OCI-LY3 (cell line): ENCODE results near the gene NPC1L1.

ENCODE experiments used
- H2AFZ ChIP-seq: fragments of 200-600, 300-600 bp; shearing (Covaris generic); 2 replicates; pipeline ENCODE4 v1.6.0; 2014; ENCODE audit warnings: antibody characterized with exemption, low read depth, low read length
- H3K27ac ChIP-seq: fragments of 200-600, 300-600 bp; sonication (generic); 2 replicates; pipeline ENCODE4 v1.5.1; 2014; ENCODE audit warnings: mild to moderate bottlenecking, low read length, moderate library complexity, mixed read lengths
- H3K27me3 ChIP-seq: fragments of 200-600, 300-600 bp; sonication (generic); 2 replicates; pipeline ENCODE4 v1.6.1; 2014; ENCODE audit warnings: low read depth, low read length, mixed read lengths
- H3K36me3 ChIP-seq: fragments of 200-600, 300-600 bp; sonication (generic); replicated peaks from 2 replicates; pipeline ENCODE3; 2014; ENCODE audit warnings: low read depth, low read length, mixed read lengths
- H3K4me1 ChIP-seq: fragments of 300-600, 200-600 bp; sonication (generic); 2 replicates; pipeline ENCODE4 v1.6.1; 2014; ENCODE audit warnings: low read length, mixed read lengths
- H3K4me2 ChIP-seq: fragments of 200-600, 300-600 bp; sonication (generic); 2 replicates; pipeline ENCODE4 v1.6.1; 2014; ENCODE audit warnings: low read length, mixed read lengths
- H3K4me3 ChIP-seq: fragments of 300-600, 200-600 bp; sonication (generic); 2 replicates; pipeline ENCODE4 v1.5.1; 2014; ENCODE audit warnings: antibody characterized with exemption, mild to moderate bottlenecking, low read length, moderate library complexity
- H3K79me2 ChIP-seq: fragments of 300-600, 200-600 bp; shearing (Covaris generic); 2 replicates; pipeline ENCODE4 v1.6.1; 2014; ENCODE audit warnings: mild to moderate bottlenecking, low read length, mixed read lengths
- H3K9ac ChIP-seq: fragments of 300-600, 200-600 bp; shearing (Covaris generic); 2 replicates; pipeline ENCODE4 v1.6.0; 2014; ENCODE audit warnings: mild to moderate bottlenecking, low read length, moderate library complexity
- H3K9me3 ChIP-seq: fragments of 200-600, 300-600 bp; shearing (Covaris generic); 2 replicates; pipeline ENCODE4 v1.6.1; 2014; ENCODE audit warnings: low read length, mixed read lengths; ENCODE audit not compliant: insufficient read depth
- H4K20me1 ChIP-seq: fragments of 200-600, 300-600 bp; sonication (generic); 2 replicates; pipeline ENCODE4 v1.6.1; 2016; ENCODE audit warnings: low read length, mixed read lengths; ENCODE audit not compliant: insufficient read depth
- EZH2phosphoT487 ChIP-seq: fragments of 200-600 bp; shearing (Covaris generic); IDR thresholded peaks from 2 replicates; pipeline ENCODE4 v1.6.1; 2018; ENCODE audit warnings: antibody characterized with exemption, mixed run types, low read depth
- TF ChIP-seq, protein P1 (sequence below): fragments of 200-600, 300-600 bp; sonication (generic); IDR thresholded peaks from 2 replicates; pipeline ENCODE4 v1.5.1; 2014; ENCODE audit warnings: antibody characterized with exemption, low read length, low read depth

NPC1L1 gene

DNA sequence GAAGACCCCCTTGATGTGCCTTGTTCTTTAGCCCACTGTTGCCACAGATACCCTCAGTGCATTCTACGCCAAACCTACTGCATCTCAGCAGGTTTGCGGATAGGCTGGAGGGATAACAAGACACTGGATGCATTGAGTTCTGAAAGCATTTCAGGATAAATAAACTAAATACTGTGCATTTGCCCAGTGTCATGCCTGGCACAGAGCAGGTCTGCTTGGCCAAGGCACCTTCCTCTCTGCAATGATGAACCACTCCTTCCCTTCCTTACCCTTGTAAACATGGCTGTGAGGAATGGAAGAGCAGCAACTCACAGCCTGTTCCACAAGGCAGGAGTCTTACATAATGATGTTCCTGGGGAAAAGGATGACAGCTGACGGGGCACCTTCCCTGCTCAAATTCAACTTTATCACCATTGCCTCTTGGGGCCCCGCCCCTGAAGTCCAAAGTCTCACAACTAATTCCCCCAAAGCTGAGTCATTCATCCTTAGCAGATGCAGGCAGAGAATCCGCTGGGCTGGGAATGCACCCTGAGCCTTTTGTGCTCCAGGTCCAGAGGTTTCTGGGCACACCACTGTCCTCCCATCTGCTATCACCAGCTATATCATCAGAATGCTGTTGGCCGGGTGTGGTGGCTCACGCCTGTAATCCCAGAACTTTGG lies 21.0 kb upstream of the NPC1L1 start:
- Histone ChIP-seq H2AFZ (no peak overlapping the region), H3K9me3 (no peaks in the 10 kb centered on the region), H3K9ac (no peak overlapping the region), H3K79me2 (no peaks in the 10 kb centered on the region), H3K27ac (no peak overlapping the region), H3K27me3 (no peaks in the 10 kb centered on the region), H4K20me1 (peaks cover 10% of the 10 kb centered on the region), H3K36me3 (peaks cover 24% of the 10 kb centered on the region), H3K4me3 (no peak overlapping the region), H3K4me2 (no peak overlapping the region), H3K4me1 (no peaks in the 10 kb centered on the region)
- TF ChIP-seq EZH2phosphoT487: no peak

DNA sequence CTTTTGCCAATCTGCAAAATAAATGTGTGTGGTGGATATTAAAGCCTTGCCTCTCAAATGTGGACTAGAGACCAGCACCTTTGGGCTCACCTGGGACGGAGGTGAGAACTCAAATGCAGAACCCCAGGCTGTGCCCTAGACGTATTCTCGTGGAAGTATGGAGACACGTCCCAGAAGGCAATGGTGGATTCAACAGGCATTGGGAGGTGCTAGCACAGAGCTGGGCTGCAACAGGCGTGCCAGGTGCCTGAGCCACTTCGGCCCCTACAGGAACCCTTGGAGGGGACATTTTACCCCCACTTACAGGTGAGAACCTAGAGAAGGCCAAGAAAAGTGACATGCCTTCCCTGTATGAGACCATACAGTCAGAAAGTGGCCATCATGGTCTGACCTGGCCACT lies 20.4 kb upstream of the NPC1L1 start:
- Histone ChIP-seq H3K36me3 (peaks cover 22% of the 10 kb centered on the region), H3K79me2 (no peaks in the 10 kb centered on the region), H4K20me1 (peaks cover 10% of the 10 kb centered on the region), H3K4me3 (no peak overlapping the region), H3K27me3 (no peaks in the 10 kb centered on the region), H2AFZ (no peak overlapping the region), H3K4me2 (no peak overlapping the region), H3K27ac (no peak overlapping the region), H3K9me3 (no peaks in the 10 kb centered on the region), H3K4me1 (no peaks in the 10 kb centered on the region), H3K9ac (no peak overlapping the region)
- TF ChIP-seq, protein P1, sequence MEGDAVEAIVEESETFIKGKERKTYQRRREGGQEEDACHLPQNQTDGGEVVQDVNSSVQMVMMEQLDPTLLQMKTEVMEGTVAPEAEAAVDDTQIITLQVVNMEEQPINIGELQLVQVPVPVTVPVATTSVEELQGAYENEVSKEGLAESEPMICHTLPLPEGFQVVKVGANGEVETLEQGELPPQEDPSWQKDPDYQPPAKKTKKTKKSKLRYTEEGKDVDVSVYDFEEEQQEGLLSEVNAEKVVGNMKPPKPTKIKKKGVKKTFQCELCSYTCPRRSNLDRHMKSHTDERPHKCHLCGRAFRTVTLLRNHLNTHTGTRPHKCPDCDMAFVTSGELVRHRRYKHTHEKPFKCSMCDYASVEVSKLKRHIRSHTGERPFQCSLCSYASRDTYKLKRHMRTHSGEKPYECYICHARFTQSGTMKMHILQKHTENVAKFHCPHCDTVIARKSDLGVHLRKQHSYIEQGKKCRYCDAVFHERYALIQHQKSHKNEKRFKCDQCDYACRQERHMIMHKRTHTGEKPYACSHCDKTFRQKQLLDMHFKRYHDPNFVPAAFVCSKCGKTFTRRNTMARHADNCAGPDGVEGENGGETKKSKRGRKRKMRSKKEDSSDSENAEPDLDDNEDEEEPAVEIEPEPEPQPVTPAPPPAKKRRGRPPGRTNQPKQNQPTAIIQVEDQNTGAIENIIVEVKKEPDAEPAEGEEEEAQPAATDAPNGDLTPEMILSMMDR: no peak
- TF ChIP-seq EZH2phosphoT487: no peak

DNA sequence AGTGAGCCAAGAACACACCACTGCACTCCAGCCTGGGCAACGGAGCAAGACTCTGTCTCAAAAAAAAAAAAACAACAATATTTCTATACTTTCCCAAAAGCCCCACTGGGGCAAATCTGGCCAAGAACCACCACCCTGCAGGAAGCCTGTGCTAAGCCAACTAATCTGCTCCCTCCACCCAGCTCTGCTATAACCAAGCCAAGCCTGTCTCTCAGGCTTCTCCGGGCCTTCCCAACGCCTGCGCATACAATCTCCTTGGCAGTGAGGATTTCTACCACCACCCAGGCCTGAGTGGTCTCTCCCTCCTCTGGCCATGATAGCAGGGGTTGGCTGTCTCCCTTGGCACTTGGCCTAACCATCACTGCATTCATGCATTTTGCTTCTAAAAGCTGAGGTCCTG lies 18.4 kb upstream of the NPC1L1 start:
- peaks cover 1% of the 10 kb centered on the region; the same call in 1 of the 2 replicates for H4K20me1 ChIP-seq
- no peak overlapping the region for H3K9ac ChIP-seq
- no peaks in the 10 kb centered on the region for H3K4me1 ChIP-seq
- TF ChIP-seq, protein P1: no peak
- no peak for TF ChIP-seq EZH2phosphoT487
- H3K27me3 ChIP-seq: no peaks in the 10 kb centered on the region
- H3K9me3 ChIP-seq: no peaks in the 10 kb centered on the region
- H3K79me2 ChIP-seq: no peaks in the 10 kb centered on the region
- H3K4me3 ChIP-seq: no peak overlapping the region
- no peak overlapping the region for H3K4me2 ChIP-seq
- H3K36me3 ChIP-seq: peaks cover 10% of the 10 kb centered on the region
- H2AFZ ChIP-seq: no peak overlapping the region
- H3K27ac ChIP-seq: no peak overlapping the region

DNA sequence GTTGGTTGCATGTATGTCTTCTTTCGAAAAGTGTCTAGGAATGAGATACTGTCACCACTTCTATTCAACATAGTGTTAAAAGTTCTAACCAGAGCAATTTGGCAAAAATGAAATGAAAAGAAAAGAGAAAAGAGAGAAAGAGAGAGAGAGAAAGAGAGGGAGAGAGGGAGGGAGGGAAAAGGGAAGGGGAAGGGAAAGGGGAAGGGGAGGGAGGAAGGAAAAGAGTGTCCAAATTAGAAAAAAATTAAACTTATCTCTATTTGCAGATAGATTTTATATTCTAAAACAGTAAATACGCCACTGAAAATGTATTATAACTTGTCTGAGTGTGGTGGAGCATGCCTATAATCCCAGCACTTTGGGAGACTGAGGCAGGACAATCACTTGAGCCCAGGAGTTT lies 16.4 kb upstream of the NPC1L1 start:
- H3K4me3 ChIP-seq: no peak overlapping the region
- H3K4me1 ChIP-seq: no peaks in the 10 kb centered on the region
- H3K27ac ChIP-seq: no peak overlapping the region
- no peak overlapping the region for H2AFZ ChIP-seq
- no peaks in the 10 kb centered on the region; the same call in 1 of the 2 replicates for H4K20me1 ChIP-seq
- TF ChIP-seq, protein P1: no peak
- no peak for TF ChIP-seq EZH2phosphoT487
- H3K27me3 ChIP-seq: no peaks in the 10 kb centered on the region
- no peak overlapping the region for H3K4me2 ChIP-seq
- H3K9ac ChIP-seq: no peak overlapping the region
- no peaks in the 10 kb centered on the region for H3K79me2 ChIP-seq
- H3K9me3 ChIP-seq: no peaks in the 10 kb centered on the region
- H3K36me3 ChIP-seq: no peaks in the 10 kb centered on the region
